GM19395 (cell line): ENCODE data around the gene MAP4K4.

Experiments
- ATAC-seq: cut with Tn5 transposase; IDR thresholded peaks from one replicate; pipeline ENCODE4 v1.9.1; 2021; ENCODE audit warnings: mild to moderate bottlenecking, moderate library complexity; ENCODE audit not compliant: unreplicated experiment

MAP4K4 gene

DNA sequence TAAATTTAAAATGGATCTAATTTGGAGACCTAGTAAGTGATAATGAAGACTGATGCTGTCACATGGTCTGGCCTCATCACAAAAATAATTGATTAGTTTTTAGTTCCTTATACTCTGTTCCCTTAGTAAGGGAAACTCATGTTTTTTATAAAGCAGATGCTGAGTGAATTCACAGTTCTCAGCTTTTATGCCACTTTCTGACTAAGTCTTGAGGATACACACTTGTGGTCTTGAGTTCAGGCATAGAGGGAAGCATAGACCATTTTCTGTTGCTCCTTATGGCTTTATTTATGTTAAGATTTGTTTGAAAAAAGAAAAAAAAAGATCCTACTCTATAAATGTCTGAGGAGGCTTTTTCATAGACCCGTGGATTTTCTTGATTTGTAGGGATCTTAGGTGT, 91.1 kb downstream of the MAP4K4 start:
- no peak for ATAC-seq

DNA sequence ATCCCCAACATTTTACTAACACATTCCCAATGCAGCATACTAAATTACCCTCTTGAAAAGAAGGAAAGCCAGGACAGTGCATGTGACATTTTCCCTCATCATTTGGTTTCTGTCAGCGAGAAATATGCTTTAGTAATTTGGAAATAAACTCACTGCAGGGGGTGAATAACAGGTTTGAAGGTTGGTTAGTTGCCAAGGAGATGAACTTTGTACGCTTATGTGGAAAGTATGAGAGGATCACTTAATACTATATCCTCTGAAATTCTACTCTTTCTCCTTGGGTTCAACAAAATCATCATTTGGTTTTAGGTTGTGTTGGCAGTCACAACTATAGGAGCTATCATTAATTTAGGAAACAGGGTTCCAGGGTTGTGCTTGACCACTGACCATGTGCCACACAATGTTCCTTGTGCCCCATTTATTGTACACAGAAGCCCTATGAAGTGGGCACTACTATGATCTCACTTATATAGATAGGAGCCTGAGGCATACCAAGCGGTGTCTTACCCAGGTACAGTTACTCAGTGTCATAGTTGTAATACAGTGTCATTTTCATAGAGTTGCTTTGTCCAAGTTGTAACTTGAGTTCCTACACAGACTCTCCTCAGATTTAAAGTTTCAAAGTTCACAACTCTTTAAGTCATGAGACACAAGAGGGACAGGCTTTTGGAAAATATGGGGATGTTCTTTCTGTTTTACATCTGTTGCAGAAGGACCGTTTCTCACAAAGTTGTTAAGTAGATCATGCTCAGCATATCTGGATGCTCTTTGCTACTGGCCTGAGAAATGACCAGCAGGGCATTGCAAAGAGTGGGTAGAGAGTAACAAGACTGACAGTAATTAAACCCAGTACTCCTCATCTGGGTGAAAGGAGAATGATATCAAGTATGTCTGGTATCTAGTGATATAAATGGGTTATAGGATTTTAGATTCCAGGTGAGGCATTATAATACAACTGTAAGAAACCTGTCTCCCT, 91.8 kb downstream of the MAP4K4 start:
- ATAC-seq, result no peak

DNA sequence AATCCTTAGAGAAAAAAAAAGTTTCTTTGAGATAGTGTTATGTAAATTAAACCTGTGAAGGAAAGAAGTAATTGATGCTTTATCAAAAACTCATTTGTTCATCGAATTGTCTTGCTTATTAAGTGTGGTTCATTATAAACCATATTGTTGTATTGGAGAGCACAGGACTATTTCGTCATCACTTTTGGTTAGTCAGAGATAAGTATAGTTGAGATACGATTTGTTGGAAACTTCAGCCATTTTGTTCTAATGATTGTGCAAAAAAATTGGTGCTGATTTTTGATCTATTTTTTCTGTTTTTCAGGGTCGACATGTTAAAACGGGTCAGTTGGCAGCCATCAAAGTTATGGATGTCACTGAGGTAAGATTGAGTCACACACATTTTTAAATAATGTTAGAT, 92.9 kb downstream of the MAP4K4 start:
- ATAC-seq, result no peak

DNA sequence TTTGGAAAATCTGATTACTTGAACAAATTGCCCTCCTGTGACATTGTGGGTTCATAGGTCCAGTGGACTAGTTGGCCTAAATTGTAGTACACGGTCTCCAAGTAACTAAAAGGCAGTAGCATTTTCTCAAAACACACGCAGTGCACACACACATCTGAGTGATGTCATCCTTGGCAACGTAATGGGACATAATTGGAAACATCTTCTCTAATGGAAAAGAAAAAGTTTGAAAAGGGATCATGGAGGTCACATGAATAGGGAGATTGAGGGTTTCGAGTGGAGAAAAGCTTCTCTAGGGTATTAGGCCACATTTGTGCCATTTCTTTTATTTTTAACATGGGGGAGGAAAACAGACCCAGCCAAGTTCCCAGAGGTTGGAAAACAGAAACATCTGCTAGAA, 93.3 kb downstream of the MAP4K4 start:
- no peak for ATAC-seq

DNA sequence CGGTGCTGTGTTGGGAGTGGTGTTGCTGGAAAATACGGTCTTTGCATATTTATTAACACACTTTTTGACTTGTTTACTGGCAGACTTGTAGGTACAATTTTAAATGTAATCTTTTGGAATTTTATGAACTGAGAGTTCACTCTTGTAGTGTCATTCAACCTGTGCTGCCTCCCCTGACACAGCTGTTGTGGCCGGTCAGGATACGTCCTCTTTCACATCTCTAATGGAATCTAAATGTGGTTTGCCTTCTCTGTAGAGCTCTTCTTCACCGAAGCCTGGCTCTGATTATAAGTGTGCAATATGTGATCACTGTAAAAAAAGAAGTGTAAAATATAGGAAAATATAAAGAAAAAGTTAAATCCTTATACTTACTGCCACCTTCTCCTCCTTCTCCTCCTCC, 94.7 kb downstream of the MAP4K4 start:
- ATAC-seq, result no peak

DNA sequence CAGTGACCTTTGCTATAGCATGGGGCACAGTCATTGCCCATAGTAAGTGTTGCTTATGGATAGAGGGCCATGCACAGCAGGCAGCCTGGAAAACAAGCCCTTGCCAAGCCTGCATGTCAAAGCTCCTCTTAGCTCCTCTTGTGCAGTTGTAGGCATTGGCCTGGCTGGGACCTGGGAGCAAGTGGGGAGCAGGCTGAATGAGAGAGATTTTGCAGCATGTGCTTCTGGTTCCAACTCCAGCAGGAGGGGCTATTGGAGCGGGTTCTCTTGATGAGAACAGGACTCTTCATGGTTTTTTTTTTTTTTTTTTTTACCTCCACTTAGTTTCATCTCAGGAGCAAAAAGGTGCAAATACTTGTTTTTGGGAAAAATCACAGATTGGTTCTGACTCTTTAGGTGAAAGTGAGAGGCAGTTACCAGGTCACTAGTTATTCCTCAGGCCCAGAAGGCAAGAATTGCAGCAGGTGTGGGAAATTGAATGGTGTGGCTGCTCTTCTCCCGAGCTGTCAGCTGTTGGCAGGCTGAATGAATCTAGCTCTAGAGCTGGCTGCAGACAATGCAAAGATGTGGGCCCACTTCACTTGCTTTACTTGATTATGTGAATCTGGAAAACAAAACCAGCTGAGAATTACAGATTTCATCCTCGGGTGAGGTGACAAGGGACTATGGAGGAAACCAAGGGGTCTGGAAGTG, 95.9 kb downstream of the MAP4K4 start:
- ATAC-seq, result no peak

DNA sequence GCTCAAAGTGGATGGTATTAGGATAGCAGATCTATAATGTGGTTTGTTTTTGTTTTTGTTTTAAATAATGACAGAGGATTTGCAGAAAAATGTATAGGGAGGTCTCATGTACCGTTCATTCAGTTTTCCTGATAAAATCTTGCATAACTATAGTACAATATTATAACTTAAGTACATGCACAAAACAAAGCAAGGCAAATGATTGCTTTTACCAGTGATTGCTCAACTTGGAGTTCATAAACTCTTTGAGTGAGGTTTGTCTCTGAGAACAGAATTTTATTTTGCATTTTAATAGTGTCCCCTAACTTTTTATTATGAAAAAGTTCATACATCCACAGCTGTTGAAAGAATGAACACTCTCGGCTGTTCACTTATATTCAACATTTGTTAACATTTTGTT, 96.6 kb downstream of the MAP4K4 start:
- no peak for ATAC-seq

DNA sequence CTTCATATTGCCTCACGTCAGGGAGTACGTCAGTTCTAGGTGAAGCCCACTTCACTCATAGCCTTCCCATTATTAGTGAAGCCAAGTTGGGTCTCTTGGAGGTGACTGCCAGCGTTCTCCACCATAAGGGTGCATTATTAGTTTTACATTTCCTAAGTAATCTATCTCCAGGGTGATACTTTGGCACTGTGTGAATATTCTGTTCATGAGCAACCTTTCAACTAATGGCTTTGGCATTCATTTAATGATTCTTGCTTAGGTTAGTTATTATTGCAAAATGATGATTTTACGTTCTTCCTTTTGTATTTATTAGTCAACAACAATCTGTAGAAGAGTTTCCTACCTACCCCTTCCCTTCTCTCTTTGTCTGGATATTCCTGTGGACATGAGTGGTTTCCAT, 97.5 kb downstream of the MAP4K4 start:
- ATAC-seq, result no peak

DNA sequence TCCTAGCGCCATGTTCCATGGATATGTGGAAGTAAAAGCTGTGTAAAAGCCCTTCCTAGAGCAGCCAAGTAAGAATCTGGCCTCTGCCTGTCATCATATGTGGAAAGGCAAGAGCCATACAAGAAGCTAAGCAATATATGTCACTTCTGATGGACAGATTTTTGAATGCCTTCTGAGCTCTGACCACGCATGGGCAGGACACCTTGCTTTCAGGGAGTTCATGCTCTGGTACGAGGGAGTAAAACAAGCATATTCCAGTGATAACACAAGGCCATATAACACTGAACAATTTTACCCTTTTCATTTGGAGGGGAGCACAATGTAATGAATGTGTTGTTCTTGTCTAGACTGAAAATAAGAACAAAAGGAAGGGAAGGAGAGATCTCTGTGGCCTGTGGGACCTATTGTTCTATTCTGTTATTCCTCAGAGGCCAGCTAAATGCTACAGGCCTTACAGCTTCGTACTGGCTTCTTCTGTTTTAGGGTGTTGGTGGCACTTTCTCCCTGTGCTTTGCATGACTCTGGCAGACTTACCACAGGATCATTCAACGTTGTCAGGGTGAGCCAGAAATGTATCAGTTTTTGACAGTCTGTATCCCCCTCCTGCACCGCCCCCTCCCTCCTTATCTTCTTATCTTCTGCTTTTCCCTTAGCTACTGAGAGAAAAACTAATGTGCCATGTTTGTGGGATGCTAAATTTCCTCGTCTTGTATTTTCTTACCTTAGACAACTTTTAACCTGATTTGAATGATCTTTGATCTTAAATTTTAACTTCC, 99.5 kb downstream of the MAP4K4 start:
- no peak for ATAC-seq

DNA sequence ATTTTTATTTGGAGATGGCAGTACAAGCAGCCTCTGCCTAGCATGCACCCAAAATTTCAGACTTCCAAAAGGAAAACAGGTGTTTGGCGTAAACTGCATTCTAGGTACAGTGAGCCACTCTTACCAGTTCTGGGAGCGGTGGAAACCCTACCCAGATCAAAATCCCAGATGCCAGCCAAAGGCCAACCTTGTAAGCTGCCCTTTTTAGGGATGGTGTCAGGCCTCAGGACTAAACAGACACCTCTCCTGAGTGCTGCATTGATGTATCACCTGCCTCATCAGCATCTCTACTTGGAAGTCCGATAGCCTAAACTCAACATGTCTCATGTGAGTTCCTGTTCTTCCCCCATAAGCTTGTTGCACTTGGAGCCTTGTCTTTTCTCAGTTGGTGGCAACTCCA, 104.0 kb downstream of the MAP4K4 start:
- ATAC-seq, result no peak

DNA sequence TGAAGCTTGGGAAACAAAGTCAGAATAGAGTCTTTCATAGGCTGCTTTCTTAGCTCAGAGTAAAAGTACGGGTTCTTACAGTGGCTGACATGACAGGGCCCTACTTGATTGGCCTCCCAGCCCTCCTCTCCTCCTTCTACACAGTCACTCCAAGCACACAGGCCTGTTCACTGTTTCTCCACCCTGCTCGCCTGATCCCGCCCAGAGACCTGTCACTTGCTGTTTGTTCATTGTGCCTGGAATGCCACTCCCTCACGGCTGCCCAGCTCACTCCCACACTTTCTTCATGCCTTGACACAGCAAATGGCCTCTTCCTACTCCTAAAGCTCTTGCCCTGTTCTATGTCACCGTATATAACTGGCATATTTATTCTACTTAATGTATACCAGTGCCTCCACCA, 104.8 kb downstream of the MAP4K4 start:
- ATAC-seq, result no peak

DNA sequence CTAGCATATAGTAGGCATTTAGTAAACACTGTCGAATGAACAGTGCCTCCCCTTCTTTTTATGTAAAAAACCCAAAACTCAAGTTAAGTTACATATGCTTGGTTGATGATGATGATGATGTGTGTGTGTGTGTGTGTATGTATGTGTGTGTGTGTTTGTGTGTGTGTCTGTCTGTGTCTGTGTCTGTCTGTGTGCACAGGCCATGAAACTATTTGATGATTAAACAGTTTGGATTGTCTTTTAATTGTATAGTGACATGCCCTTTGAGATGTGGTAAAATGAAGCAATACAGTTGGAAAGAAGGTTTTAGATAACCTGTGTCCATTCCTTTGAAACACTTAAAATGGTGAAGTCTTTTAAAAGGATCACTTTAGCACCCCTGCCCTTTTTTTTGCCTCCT, 105.6 kb downstream of the MAP4K4 start:
- no peak for ATAC-seq

DNA sequence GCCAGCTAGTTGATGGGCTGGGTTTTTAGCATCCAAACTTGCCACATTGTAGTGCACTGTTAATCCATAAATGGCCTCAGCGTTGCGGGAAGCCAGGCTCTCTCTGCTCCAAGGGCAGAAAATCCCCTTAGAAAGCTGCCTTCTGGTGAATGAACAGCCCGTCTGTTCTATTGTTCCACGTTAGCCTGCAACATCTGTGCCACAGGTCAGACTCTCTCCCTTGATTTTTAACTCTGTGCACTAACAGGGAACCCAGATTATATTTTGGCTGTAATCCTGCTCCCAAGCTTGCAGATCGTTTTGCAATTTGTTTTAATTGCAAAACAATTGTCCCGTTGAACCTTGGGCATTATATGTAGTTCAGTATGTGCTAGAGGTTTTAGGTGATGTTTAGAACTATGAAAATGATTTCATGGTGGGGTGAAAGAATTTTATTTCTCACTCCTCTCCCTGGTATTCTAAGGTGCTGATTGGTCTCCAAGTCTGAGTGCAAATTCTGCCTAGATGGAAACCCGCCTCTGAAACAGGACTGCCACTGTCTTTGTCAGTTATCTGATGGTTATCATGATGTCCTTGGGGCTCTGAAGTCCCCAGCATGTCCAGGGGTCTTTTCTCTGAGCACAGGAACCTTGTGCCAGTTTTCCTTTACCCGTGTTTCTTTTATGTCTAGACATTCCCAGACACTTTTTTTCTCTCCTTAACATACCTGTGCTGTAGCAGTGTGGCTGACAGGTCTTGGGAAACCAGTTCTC, 106.6 kb downstream of the MAP4K4 start:
- no peak for ATAC-seq

DNA sequence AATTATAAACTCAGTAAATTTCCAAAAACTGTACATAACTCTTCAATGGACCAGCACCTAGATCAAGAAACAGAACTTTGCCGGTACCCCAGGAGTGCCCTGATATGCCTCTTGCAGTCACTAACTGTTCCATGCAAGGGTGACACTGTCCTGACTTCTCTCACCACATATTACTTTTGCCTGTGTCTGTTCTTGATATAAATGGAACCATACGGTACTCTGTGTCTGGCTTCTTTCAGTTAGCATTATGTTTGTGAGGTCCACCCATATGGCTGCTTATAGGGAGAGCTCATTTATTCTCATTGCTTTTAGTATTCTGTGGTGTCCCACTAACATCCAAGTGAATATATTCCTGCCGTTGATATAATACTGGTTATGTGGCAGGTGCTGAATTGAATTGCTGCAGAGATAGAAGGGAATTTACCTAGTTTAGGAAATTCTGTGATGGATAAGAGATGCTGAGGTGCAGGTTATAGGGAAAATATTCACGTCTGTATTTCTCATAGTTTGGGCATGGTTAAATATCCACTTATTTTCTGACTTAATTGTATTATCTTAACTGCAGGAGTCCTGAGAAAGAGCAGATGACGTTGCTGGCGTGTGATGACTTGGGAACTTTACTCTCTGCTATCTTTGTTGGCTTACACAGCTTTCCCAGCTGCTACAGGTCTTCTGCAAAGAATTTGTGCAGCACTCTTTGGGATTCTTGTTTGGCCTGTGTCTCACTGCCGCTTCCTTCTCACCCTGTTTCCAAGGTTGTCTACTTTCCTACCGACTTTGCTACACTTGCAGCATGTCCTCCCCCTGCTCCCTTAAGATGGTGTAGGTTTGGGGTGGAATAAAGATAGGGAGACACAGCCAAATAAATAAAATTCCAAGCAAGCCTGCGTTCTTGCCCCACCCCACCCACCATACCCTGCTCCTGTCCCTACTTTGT, 107.9 kb downstream of the MAP4K4 start:
- ATAC-seq, result no peak

DNA sequence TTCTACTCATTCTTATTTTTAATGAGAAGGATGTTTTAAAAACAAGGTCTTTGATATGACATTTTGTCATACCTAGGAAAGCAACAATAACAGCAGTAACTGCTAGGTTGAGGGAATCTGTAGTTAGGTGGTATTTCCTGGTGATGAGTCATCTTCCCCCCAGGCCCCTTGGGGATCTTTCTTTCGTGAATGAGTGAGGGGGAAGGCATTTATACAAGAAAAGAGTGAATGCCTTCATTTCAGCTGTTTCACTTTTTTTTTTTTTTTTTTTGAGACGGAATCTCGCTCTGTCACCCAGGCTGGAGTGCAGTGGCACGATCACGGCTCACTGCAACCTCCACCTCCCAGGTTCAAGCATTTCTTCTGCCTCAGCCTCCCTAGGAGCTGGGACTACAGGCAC, 108.6 kb downstream of the MAP4K4 start:
- no peak for ATAC-seq

DNA sequence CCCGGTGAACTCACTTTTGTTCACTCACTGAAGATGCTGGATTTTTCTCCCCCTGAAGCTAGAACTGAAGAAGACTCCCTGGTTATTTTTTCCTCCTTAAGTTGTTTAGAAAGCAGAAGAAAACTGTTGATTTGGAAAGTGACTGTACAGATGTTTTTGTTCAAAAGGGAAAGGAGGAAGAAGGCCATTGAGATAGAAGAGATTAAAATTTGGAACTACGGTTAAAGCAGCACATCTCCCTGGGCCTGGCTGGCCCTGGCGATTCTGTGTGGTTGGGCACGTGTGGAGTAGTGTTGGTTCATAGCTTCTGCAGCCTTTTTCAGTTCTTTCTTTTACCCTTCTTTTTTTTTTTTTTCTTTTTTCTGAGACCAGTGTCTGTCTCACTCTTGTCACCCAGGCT, 109.2 kb downstream of the MAP4K4 start:
- no peak for ATAC-seq

DNA sequence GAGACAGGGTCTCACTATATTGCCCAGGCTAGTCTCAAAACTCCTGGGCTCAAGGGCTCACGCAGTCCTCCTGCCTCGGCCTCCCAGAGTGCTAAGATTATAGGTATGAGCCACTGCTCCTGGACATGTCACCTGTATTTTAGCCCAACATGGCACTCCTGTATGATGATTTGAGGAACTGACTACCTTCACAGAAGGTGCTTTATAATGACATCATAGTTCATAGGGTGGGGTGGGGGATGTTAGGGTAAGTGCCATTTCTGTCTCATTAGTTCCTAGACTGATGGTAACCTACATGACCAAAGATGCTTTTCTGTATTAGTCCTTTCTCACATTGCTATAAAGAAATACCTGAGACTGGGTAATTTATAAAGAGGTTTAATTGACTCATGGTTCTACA, 109.7 kb downstream of the MAP4K4 start:
- ATAC-seq, result no peak

DNA sequence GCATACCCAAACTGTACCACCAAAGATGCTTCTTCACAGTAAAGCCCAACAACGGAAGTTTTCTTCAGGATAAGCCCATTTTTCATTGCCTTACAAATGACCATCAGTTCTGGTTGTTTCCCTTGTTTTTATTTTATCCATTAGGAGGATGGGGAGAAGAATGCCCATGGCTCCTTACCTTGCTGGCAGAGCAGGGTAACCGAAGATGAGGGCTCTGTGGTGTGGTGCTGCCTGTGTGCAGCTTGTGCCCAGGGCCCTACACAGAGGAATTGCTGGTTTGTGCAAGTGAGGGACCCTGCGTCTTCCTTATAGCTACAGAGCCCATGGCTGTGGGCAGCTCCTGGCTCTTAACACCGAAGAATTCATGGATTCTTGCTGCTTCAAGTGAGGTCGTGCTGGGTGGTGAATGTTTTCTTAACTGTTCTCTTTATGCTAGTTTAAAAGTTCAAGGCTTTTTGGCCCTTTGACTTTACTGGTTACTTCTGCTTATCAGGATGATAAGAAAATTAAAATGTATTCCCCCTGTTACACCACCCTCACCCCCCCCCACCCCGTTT, 110.6 kb downstream of the MAP4K4 start:
- no peak for ATAC-seq

DNA sequence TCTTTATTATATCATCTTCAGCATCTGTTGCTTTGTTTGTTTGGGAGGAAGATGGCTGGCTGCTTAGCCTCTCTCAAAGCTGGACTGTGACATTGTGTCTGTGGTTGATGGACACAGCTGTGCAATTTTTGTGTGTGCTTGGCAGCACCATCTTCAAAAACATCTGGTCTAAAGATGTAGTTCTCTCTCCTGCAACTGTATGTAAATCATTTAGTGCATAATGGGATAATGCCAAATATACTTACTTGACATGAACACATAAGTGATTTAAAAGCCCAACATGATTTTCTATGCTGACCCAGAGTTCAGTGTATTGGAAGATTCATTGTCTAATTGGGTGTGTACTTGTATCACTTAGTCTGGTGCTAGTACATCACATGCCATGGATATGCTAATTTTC, 112.2 kb downstream of the MAP4K4 start:
- ATAC-seq, result no peak
